Measurements from ENCODE around the gene TMCO1.
"Not testable (repeated sequence)": the region's sequence is repeated elsewhere in the genome, so short reads cannot be mapped to it uniquely, and the experiment has no call there.

TMCO1 gene

DNA sequence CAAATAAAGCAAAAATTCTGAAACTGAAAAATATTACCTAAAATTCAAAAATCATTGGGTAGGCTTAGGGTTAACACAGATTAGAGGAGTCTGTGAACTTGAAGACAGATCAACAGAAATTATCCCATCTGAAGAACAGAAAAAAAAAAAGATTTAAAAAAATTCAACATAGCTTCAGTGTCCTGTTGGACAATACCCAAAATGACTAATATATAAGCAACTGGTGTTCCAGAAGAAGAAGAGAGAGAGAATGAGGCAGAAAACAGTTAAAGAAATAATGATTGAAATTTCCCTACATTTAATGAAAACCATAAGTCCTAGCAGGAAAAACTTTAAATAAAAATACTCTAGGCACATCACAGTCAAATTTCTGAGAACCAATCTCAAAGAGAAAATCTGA is 31.5 kb downstream of the TMCO1 start:
- TF ChIP-seq, protein P1, sequence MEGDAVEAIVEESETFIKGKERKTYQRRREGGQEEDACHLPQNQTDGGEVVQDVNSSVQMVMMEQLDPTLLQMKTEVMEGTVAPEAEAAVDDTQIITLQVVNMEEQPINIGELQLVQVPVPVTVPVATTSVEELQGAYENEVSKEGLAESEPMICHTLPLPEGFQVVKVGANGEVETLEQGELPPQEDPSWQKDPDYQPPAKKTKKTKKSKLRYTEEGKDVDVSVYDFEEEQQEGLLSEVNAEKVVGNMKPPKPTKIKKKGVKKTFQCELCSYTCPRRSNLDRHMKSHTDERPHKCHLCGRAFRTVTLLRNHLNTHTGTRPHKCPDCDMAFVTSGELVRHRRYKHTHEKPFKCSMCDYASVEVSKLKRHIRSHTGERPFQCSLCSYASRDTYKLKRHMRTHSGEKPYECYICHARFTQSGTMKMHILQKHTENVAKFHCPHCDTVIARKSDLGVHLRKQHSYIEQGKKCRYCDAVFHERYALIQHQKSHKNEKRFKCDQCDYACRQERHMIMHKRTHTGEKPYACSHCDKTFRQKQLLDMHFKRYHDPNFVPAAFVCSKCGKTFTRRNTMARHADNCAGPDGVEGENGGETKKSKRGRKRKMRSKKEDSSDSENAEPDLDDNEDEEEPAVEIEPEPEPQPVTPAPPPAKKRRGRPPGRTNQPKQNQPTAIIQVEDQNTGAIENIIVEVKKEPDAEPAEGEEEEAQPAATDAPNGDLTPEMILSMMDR (IDR thresholded peaks at IDR 0.05; ENCODE audit: low read depth, low read length): no peak
- peaks cover 32% of the 10 kb centered on the region for H3K36me3 ChIP-seq
- H3K4me3 ChIP-seq (ENCODE audit: low read depth, low read length): no peak overlapping the region
- H3K9me3 ChIP-seq (ENCODE audit: severe bottlenecking): no peaks in the 10 kb centered on the region
- H3K27me3 ChIP-seq (ENCODE audit: insufficient read depth, low read depth, severe bottlenecking): no peaks in the 10 kb centered on the region
- no peak for DNase-seq
- no peak overlapping the region for H3K27ac ChIP-seq

DNA sequence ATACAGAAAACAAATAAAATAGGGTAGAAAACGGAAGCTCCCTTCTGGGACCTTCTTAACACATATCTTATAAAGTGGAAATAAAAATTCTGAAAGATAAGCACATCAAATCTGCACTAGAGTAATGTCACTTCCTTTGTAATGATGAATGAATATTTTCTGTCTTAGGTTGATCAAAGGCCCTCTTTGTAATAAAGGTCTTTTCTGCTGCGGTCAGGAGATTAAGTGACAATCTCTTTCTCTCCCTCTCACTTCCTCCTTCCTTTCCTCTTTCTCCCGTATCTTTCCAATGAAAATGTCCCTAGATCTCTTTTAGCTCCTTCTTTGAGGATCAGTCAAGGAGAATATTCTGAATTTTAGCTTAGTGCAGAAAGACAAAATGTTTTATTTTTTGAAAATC is 33.8 kb downstream of the TMCO1 start:
- H3K9me3 ChIP-seq (ENCODE audit: severe bottlenecking): no peaks in the 10 kb centered on the region
- no peak for DNase-seq
- H3K36me3 ChIP-seq: peaks cover 14% of the 10 kb centered on the region
- no peaks in the 10 kb centered on the region for H3K27me3 ChIP-seq (ENCODE audit: insufficient read depth, low read depth, severe bottlenecking)
- H3K27ac ChIP-seq: no peak overlapping the region
- no peak overlapping the region for H3K4me3 ChIP-seq (ENCODE audit: low read depth, low read length)
- TF ChIP-seq, protein P1 (IDR thresholded peaks at IDR 0.05; ENCODE audit: low read depth, low read length): no peak

DNA sequence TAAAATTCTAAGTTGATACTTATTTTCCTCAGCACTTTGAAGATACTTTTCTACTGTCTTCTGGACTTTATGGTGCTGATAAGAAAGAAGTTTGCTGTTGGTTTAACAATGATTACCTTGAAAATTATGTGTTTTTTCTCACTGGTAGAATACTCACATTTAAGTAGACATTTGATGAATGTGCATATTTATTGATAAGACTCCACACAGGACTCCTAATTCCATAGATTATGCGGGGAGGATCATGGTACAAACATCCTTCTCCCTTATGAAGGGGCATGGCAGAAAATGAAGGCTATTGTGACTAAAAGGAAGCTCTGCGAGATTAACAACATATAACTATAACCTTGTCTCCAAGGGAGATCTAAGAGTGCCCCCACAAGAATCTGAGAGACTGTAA is 41.8 kb downstream of the TMCO1 start:
- H3K27me3 ChIP-seq (ENCODE audit: insufficient read depth, low read depth, severe bottlenecking): no peaks in the 10 kb centered on the region
- no peak overlapping the region for H3K27ac ChIP-seq
- no peak overlapping the region for H3K4me3 ChIP-seq (ENCODE audit: low read depth, low read length)
- TF ChIP-seq, protein P1 (IDR thresholded peaks at IDR 0.05; ENCODE audit: low read depth, low read length): no peak
- DNase-seq: no peak
- peaks cover 9% of the 10 kb centered on the region for H3K36me3 ChIP-seq
- no peaks in the 10 kb centered on the region for H3K9me3 ChIP-seq (ENCODE audit: severe bottlenecking)

DNA sequence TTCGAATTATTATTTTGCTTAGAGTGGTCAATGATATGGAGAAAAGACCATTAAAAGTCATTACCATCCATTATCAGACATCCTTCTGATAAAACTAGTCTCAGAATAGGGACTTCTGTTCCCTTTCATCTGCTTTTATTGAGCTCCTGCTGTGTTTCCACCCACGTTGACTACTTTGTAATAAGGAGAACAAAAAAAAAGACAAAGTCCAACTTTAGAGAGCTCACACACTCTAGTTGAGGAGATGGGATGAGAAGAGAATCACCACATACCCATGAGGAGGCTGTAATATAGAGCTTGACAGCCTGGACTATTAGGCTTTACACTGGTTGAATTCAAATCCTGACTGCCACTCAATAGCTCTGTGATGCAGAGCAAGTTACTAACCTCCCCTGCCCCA is 42.5 kb downstream of the TMCO1 start:
- TF ChIP-seq, protein P1 (IDR thresholded peaks at IDR 0.05; ENCODE audit: low read depth, low read length): no peak

DNA sequence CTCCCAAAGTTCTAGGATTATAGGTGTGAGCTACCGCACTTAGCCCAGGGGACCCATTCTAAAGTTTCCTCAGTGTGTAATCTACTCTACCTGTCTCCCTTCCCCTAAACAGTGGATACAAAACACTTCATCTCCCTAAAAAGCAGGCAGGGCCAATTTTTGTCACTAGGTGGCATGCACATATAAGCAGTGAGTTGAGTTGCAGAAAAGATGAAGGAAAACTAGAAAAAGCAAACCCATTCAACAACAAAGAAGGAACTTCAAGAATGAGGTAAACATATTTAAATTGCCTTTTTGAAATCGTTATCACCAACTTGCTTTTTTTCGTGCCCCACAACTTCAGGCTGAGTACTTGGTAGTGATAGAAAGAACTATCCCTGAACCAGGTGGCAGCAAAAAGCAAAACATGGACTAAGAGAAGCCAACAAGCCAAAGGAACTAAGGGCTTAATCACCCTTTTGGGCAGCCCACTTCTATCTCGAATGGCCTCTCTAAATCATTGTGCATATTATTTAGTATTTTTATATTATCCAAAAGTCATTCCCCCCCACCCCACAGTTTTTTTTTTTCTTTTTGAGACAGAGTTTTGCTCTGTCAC is 50.7 kb downstream of the TMCO1 start:
- TF ChIP-seq, protein P1 (IDR thresholded peaks at IDR 0.05; ENCODE audit: low read depth, low read length): peak; percentile 62
- peak; percentile 49 for DNase-seq
- Histone ChIP-seq H3K4me3 (ENCODE audit: low read depth, low read length) (no peak overlapping the region), H3K36me3 (no peaks in the 10 kb centered on the region), H3K27me3 (ENCODE audit: insufficient read depth, low read depth, severe bottlenecking) (no peaks in the 10 kb centered on the region), H3K9me3 (ENCODE audit: severe bottlenecking) (no peaks in the 10 kb centered on the region), H3K27ac (no peak overlapping the region)

More for the DNA sequence above, 42.5 kb downstream of the TMCO1 start:
- H3K27ac ChIP-seq: no peak overlapping the region
- H3K36me3 ChIP-seq: peaks cover 9% of the 10 kb centered on the region
- no peaks in the 10 kb centered on the region for H3K9me3 ChIP-seq (ENCODE audit: severe bottlenecking)
- no peaks in the 10 kb centered on the region for H3K27me3 ChIP-seq (ENCODE audit: insufficient read depth, low read depth, severe bottlenecking)
- H3K4me3 ChIP-seq (ENCODE audit: low read depth, low read length): no peak overlapping the region
- no peak for DNase-seq

DNA sequence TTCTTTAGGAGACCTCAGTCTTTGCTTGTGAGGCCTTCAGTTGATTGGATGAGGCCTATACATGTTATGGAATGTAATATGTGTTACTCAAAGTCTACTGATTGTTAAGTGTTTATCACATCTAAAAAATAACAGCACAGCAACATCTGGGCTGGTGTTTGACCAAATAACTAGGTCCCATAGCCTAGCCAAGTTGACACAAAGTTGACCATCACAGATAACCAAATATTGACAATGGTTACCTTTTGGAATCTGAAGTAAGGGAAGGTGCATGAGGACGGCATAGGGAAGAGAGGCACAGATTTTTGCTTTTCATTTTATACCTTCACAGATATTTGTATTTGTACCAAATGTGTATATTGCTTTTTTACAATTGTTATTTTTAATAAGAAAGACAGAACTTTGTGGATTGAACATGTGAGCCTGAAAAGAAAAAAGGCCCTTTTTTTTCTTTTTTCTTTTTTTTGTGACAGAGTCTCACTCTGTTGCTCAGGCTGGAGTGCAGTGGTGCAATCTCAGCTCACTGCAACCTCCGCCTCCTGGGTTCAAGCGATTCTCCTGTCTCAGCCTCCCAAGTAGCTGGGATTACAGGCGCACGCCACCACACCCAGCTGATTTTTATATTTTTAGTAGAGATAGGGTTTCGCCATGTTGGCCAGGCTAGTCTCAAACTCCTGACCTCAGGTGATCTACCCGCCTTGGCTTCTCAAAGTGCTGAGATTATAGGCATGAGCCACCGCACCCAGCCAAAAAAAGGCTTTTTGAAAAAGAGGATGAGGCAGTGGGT is 52.2 kb downstream of the TMCO1 start:
- not testable (repeated sequence) for H3K9me3 ChIP-seq (ENCODE audit: severe bottlenecking); H3K4me3 ChIP-seq (ENCODE audit: low read depth, low read length); DNase-seq; H3K27ac ChIP-seq; H3K27me3 ChIP-seq (ENCODE audit: insufficient read depth, low read depth, severe bottlenecking); H3K36me3 ChIP-seq

Data from WERI-Rb-1 (cell line).